ENCODE results near the gene CCDC141.

The CCDC141 gene

GRCh38 chr2:179031731-179032408 is 18.1 kb downstream of the CCDC141 start:
- H3K4me3 ChIP-seq (ENCODE audit: low read depth, low read length): no peak overlapping the region
- no peak for DNase-seq (ENCODE audit: low read depth)
- TF ChIP-seq POLR2A (IDR thresholded peaks at IDR 0.05; ENCODE audit: extremely low read depth, insufficient read length) (no peak), CTCF (IDR thresholded peaks at IDR 0.05; ENCODE audit: low read depth, low read length) (no peak), MYC (IDR thresholded peaks at IDR 0.05; ENCODE audit: low read depth, low read length) (no peak), MAX (IDR thresholded peaks at IDR 0.05; ENCODE audit: low read depth, low read length) (no peak)

- no peak for DNase-seq (ENCODE audit: low read depth)
- no peak overlapping the region for H3K4me3 ChIP-seq (ENCODE audit: low read depth, low read length)
- no peak for TF ChIP-seq MYC (IDR thresholded peaks at IDR 0.05; ENCODE audit: low read depth, low read length)
- no peak for TF ChIP-seq CTCF (IDR thresholded peaks at IDR 0.05; ENCODE audit: low read depth, low read length)
- TF ChIP-seq POLR2A (IDR thresholded peaks at IDR 0.05; ENCODE audit: extremely low read depth, insufficient read length): no peak
- TF ChIP-seq MAX (IDR thresholded peaks at IDR 0.05; ENCODE audit: low read depth, low read length): no peak
Observed at GRCh38 chr2:179024445-179024844, 25.5 kb downstream of the CCDC141 start.

- TF ChIP-seq POLR2A (IDR thresholded peaks at IDR 0.05; ENCODE audit: extremely low read depth, insufficient read length) (no peak), MAX (IDR thresholded peaks at IDR 0.05; ENCODE audit: low read depth, low read length) (no peak), MYC (IDR thresholded peaks at IDR 0.05; ENCODE audit: low read depth, low read length) (no peak), CTCF (IDR thresholded peaks at IDR 0.05; ENCODE audit: low read depth, low read length) (no peak)
- H3K4me3 ChIP-seq (ENCODE audit: low read depth, low read length): no peak overlapping the region
- no peak for DNase-seq (ENCODE audit: low read depth)
Observed at GRCh38 chr2:179022685-179023084, 27.3 kb downstream of the CCDC141 start.

- no peak overlapping the region for H3K4me3 ChIP-seq (ENCODE audit: low read depth, low read length)
- TF ChIP-seq CTCF (IDR thresholded peaks at IDR 0.05; ENCODE audit: low read depth, low read length) (no peak), MYC (IDR thresholded peaks at IDR 0.05; ENCODE audit: low read depth, low read length) (no peak), POLR2A (IDR thresholded peaks at IDR 0.05; ENCODE audit: extremely low read depth, insufficient read length) (no peak), MAX (IDR thresholded peaks at IDR 0.05; ENCODE audit: low read depth, low read length) (no peak)
- no peak for DNase-seq (ENCODE audit: low read depth)
Observed at GRCh38 chr2:179021258-179021657, 28.7 kb downstream of the CCDC141 start.

GRCh38 chr2:179020156-179020750 is 29.7 kb downstream of the CCDC141 start:
- no peak for TF ChIP-seq POLR2A (IDR thresholded peaks at IDR 0.05; ENCODE audit: extremely low read depth, insufficient read length)
- no peak for TF ChIP-seq MAX (IDR thresholded peaks at IDR 0.05; ENCODE audit: low read depth, low read length)
- peak; percentile 70 for TF ChIP-seq CTCF (IDR thresholded peaks at IDR 0.05; ENCODE audit: low read depth, low read length)
- peak; percentile 38 for DNase-seq (ENCODE audit: low read depth)
- no peak overlapping the region for H3K4me3 ChIP-seq (ENCODE audit: low read depth, low read length)
